Gastrocnemius medialis (tissue), 4 donors: ENCODE results near the gene MPP3. TPM values are rescaled to one million over a fixed set of nuclear protein-coding genes. Genes with fewer than 3 reads are reported as not detected.

Source experiments
- ATAC-seq, 2 donors: fragments of 150-250 bp; one replicate each; pipeline ENCODE4 v1.9.1; 2016
- DNase-seq, 2 donors: peaks; one replicate each; pipeline ENCODE4 v3.0.0-alpha.2; 2019
- H3K27ac ChIP-seq, 4 donors: fragments of 200-600 bp; sonication (generic); 1 replicate in 1 of 4; 2 replicates in 3 of 4; pipeline ENCODE4 v1.5.1; 2016 to 2018; ENCODE audit warnings: mild to moderate bottlenecking in 2 of 4, moderate library complexity in 1 of 4
- H3K27me3 ChIP-seq, 3 donors: fragments of 200-600 bp; sonication (generic) in 2 of 3; 1 replicate in 1 of 3; 2 replicates in 2 of 3; pipeline versions ENCODE4 v1.5.1 to v1.6.0; 2016 to 2019; ENCODE audit warnings: mild to moderate bottlenecking in 1 of 3, moderate library complexity in 1 of 3
- H3K36me3 ChIP-seq, 2 donors: fragments of 200-600 bp; sonication (generic) in 1 of 2; one replicate each; pipeline ENCODE4 v1.5.1; 2017 to 2018
- H3K4me1 ChIP-seq, 2 donors: fragments of 200-600 bp; sonication (generic) in 1 of 2; one replicate each; pipeline ENCODE4 v1.5.1; 2016 to 2017; ENCODE audit warnings: mild to moderate bottlenecking in 2 of 2
- H3K4me3 ChIP-seq, 4 donors: fragments of 200-600 bp; sonication (generic) in 3 of 4; 1 replicate in 1 of 4; 2 replicates in 3 of 4; pipeline ENCODE4 v1.5.1; 2016 to 2019; ENCODE audit warnings: mild to moderate bottlenecking in 2 of 4
- H3K9me3 ChIP-seq, 3 donors: fragments of 200-600 bp; sonication (generic) in 2 of 3; 1 replicate in 1 of 3; 2 replicates in 2 of 3; pipeline ENCODE4 v1.5.1; 2016 to 2019
- CTCF ChIP-seq, 5 experiments: fragments of 450-650 bp in 3 of 5; fragments of 200-600 bp in 2 of 5; sonication (generic) in 2 of 5; IDR thresholded peaks in 4 of 5; conservative IDR thresholded peaks in 1 of 5; 1 replicate in 4 of 5; 2 replicates in 1 of 5; pipeline ENCODE4 v1.5.1; 2016 to 2019; ENCODE audit warnings: antibody characterized with exemption in 5 of 5, mild to moderate bottlenecking in 3 of 5, moderate library complexity in 3 of 5
- POLR2A ChIP-seq, 2 donors: fragments of 450-650 bp; IDR thresholded peaks; one replicate each; pipeline ENCODE4 v1.6.1; 2017; ENCODE audit warnings: antibody characterized with exemption in 2 of 2, mild to moderate bottlenecking in 2 of 2, moderate library complexity in 2 of 2
- in situ Hi-C, 4 donors: fragments of 200-750 bp; cut with MboI; loops; one replicate each; pipeline versions ENCODE4 v1.15.0 to v1.8.0; 2017; ENCODE audit warnings: low sequenced_read_pairs in 4 of 4
- intact Hi-C: fragments of 100-400 bp; cut with DNase I; formaldehyde crosslinking; loops from one replicate; pipeline ENCODE4 v1.15.1; 2023; ENCODE audit warnings: low total_unique reads
- total RNA-seq, 4 donors: library from RNA; depleted of rRNA; stranded (reverse); fragments of >200 nt; gene quantifications; one replicate each; pipeline versions ENCODE4 v1.1.0 to v1.2.3, GENCODE V29; 2016

Gene MPP3
- total RNA-seq, 4 donors from 2014 or later = 0.12 to 2.4 (median 1.1) TPM

DNA sequence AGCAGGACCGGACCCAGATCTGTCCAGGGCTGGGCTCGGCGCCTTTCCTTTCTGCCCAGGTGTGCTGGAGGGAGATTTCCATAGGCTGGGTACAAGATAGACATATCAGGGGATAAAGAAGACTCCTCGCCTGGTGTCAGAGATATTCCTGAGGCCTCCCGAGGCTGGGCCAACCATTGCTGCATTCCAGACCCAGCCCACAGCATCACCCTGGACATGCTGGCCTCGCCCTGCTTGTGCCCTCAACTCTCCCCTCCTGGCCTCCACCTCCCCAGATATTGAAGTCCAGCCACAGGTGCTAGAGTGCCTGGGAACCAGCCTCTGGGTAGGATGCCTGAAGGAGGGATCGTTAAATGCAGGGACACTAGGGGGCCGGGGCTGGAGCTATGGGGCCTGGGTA lies 16.2 kb upstream of the MPP3 start:
- intact Hi-C loops (no loop called here), in situ Hi-C loops (loop anchor here in 1 of 4 donors (10.0 kb wide), 2 partner anchors 64 to 154 kb away; partner anchors contain the start of gene CFAP97D1)
- peak overlapping the region in 2 of 4 donors; percentile 58 to 64 for H3K27ac ChIP-seq
- ATAC-seq (no peak), DNase-seq (no peak)
- H3K36me3 ChIP-seq = no peaks in the 10 kb centered on the region
- no peaks in the 10 kb centered on the region for H3K9me3 ChIP-seq
- TF ChIP-seq CTCF (IDR thresholded peaks at IDR 0.05 in 4 of 5, conservative IDR thresholded peaks at IDR 0.05 in 1 of 5) (no peak), POLR2A (IDR thresholded peaks at IDR 0.05) (no peak)
- H3K27me3 ChIP-seq = peaks cover 0 to 3% (median 0%) of the 10 kb centered on the region in 3 donors
- H3K4me3 ChIP-seq = peak overlapping the region in 3 of 4 donors; percentile 14 to 47 (median 23)
- peaks cover 3 to 6% of the 10 kb centered on the region in 2 donors for H3K4me1 ChIP-seq

DNA sequence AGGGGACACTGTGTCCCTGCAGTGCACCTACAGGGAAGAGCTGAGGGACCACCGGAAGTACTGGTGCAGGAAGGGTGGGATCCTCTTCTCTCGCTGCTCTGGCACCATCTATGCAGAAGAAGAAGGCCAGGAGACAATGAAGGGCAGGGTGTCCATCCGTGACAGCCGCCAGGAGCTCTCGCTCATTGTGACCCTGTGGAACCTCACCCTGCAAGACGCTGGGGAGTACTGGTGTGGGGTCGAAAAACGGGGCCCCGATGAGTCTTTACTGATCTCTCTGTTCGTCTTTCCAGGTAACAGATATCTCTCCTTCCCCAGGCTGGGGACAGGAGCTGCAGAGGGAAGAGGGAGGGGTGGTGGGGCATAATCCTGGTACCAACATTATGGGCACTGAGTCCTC lies 15.7 kb upstream of the MPP3 start:
- peak overlapping the region in 2 of 4 donors; percentile 23 to 47 for H3K4me3 ChIP-seq
- no peak for ATAC-seq

GRCh38 chr17:43846963-43847371 lies 14.0 kb upstream of the MPP3 start, which contains the start of gene CD300LG:
CD300LG (plus strand) TSS chr17:43847176; CDS start chr17:43847217, 41 bp downstream.
- intact Hi-C loops (loop anchor here (1.0 kb wide), 2 partner anchors 68 to 153 kb away; no protein-coding TSS in a partner anchor), in situ Hi-C loops (loop anchor here in 1 of 4 donors (10.0 kb wide), 2 partner anchors 62 to 152 kb away; partner anchors contain the start of gene CFAP97D1)
- Histone ChIP-seq H3K4me1 (peaks cover 3 to 6% of the 10 kb centered on the region in 2 donors), H3K27ac (peak within 1 kb of the TSS; percentile 5 to 64 (median 48)), H3K36me3 (no peaks in the 10 kb centered on the region), H3K9me3 (no peaks in the 10 kb centered on the region), H3K27me3 (peaks cover 0 to 3% (median 0%) of the 10 kb centered on the region in 3 donors), H3K4me3 (peak within 1 kb of the TSS in 3 of 4 donors; percentile 12 to 47 (median 41))
- no peak for TF ChIP-seq CTCF (IDR thresholded peaks at IDR 0.05 in 4 of 5, conservative IDR thresholded peaks at IDR 0.05 in 1 of 5)
- TF ChIP-seq POLR2A (IDR thresholded peaks at IDR 0.05) = peak in 1 of 2 donors; percentile 37
- DNase-seq (no peak), ATAC-seq (no peak)

More for the DNA sequence above, 15.7 kb upstream of the MPP3 start:
- Histone ChIP-seq H3K27ac (peak overlapping the region in 2 of 4 donors; percentile 58 to 64), H3K27me3 (peaks cover 0 to 3% (median 0%) of the 10 kb centered on the region in 3 donors), H3K9me3 (no peaks in the 10 kb centered on the region), H3K4me1 (peaks cover 3 to 6% of the 10 kb centered on the region in 2 donors), H3K36me3 (no peaks in the 10 kb centered on the region)
- intact Hi-C loops (no loop called here), in situ Hi-C loops (loop anchor here in 1 of 4 donors (10.0 kb wide), 2 partner anchors 64 to 154 kb away; partner anchors contain the start of gene CFAP97D1)
- DNase-seq = no peak
- TF ChIP-seq CTCF (IDR thresholded peaks at IDR 0.05 in 4 of 5, conservative IDR thresholded peaks at IDR 0.05 in 1 of 5) (no peak), POLR2A (IDR thresholded peaks at IDR 0.05) (no peak)

DNA sequence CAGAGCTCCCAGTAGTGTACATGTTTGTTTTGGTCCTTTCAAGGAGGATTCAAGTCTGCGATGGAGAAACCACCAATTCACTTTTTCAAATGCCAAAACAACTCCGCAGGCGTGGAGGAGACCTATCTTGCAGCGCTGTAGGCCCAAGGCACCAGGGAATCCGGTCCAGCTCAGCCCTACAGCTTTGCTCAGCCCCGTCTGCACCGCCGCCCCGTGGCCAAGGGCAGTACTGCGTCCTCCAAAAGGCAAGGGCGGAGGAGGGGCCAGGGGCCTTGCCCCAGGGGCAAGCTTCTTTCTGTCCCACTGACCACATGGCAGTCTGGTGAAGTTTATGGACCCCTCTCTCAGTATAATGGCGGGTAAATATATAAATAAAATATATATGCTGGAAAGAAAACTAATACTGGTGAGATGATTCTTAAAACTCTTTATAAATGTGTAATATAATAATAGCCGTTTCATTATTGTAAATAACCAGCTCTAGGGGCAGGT lies 13.3 kb upstream of the MPP3 start:
- intact Hi-C loops = loop anchor here (1.0 kb wide), 2 partner anchors 67 to 152 kb away; no protein-coding TSS in a partner anchor
- Histone ChIP-seq H3K36me3 (no peaks in the 10 kb centered on the region), H3K4me3 (peak overlapping the region in 2 of 4 donors; percentile 12 to 47), H3K9me3 (no peaks in the 10 kb centered on the region), H3K4me1 (peaks cover 10% of the 10 kb centered on the region in 2 donors), H3K27ac (peak overlapping the region; percentile 5 to 64 (median 48)), H3K27me3 (peaks cover 0 to 3% (median 0%) of the 10 kb centered on the region in 3 donors)
- in situ Hi-C loops = loop anchor here in 1 of 4 donors (10.0 kb wide), 2 partner anchors 61 to 151 kb away; partner anchors contain the start of gene CFAP97D1
- peak; percentile 93 to 99 (median 94) for TF ChIP-seq CTCF (IDR thresholded peaks at IDR 0.05 in 4 of 5, conservative IDR thresholded peaks at IDR 0.05 in 1 of 5)
- no peak for TF ChIP-seq POLR2A (IDR thresholded peaks at IDR 0.05)
- DNase-seq = peak; percentile 67 to 79
- peak; percentile 73 to 86 for ATAC-seq
